ENCODE results near the gene B9D2.

DNA sequence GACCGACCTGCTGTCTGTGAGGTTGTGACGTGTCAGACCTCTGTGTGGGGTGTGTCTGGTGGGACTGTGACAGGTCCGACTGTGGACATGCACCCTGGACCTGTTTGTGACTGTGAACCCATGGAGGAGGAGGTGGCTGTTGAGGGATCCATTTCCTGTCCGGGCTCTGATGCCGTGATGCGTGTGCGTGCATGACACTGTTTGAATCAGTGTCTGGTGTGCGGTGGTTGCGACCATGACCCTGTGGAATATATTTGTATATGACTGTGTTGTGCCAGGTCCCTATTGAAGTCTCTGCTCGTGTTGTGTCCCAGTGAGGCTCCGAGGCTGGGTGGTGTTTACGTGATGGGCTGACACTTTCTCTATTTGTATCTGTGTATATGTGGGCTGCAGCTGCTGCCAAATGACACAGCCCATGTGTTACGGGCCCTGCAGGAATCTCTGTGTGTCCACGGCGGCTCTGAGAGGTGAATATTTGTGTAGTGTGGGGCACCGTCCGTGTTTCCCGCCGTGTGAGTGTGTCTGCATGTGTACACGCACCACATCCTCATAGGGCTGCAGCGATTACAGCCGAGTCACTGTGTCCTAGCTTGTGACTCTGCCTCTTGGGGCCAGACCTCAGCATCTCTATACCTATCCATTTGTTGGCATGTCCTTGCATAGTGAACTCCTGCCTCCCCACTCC, 35.6 kb downstream of the B9D2 start:
- peak; percentile 19; the same call in 1 of the 2 replicates for TF ChIP-seq POLR2AphosphoS5 (IDR thresholded peaks at IDR 0.05; ENCODE audit: low read depth, low read length)
- TF ChIP-seq POLR2A (IDR thresholded peaks at IDR 0.05; ENCODE audit: low read depth, low read length), result peak; percentile 65; the same call in 1 of the 2 replicates
